PFSK-1 (cell line): ENCODE measurements around the gene SH3BGRL2.

ENCODE experiments used
- POLR2AphosphoS5 ChIP-seq: IDR thresholded peaks from 2 replicates; pipeline ENCODE4 v1.6.1; 2012; ENCODE audit warnings: low read depth, mild to moderate bottlenecking, control low read depth, low read length, moderate library complexity
- TF ChIP-seq, protein P1 (sequence below), 2 experiments: IDR thresholded peaks; 2 replicates each; pipeline versions ENCODE4 v1.6.1 to v1.8.0; 2011 to 2012; ENCODE audit warnings: low read depth in 2 of 2, low read length in 2 of 2, control low read depth in 1 of 2, inconsistent platforms in 1 of 2, mild to moderate bottlenecking in 1 of 2, moderate library complexity in 1 of 2; ENCODE audit not compliant: insufficient read depth in 1 of 2

DNA sequence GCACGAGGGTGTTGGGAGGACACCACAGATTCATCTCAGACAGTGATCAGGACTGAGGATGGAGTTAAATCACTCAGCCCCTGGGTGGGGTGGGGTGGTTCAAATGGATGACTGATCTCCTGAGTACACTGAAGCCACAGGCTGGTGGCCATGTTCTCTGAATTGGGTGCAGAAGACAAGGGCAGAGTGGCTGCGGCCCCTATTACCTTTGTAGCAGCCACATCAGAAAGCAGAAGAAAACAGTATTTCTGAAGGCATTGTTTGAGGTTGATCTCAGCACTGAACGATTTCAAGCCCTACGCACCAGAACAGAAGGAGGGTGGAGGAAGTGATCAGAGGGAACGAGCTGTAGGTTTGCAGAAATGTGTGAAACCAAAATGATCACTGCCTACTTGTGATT is 71.6 kb downstream of the SH3BGRL2 start:
- TF ChIP-seq, protein P1, sequence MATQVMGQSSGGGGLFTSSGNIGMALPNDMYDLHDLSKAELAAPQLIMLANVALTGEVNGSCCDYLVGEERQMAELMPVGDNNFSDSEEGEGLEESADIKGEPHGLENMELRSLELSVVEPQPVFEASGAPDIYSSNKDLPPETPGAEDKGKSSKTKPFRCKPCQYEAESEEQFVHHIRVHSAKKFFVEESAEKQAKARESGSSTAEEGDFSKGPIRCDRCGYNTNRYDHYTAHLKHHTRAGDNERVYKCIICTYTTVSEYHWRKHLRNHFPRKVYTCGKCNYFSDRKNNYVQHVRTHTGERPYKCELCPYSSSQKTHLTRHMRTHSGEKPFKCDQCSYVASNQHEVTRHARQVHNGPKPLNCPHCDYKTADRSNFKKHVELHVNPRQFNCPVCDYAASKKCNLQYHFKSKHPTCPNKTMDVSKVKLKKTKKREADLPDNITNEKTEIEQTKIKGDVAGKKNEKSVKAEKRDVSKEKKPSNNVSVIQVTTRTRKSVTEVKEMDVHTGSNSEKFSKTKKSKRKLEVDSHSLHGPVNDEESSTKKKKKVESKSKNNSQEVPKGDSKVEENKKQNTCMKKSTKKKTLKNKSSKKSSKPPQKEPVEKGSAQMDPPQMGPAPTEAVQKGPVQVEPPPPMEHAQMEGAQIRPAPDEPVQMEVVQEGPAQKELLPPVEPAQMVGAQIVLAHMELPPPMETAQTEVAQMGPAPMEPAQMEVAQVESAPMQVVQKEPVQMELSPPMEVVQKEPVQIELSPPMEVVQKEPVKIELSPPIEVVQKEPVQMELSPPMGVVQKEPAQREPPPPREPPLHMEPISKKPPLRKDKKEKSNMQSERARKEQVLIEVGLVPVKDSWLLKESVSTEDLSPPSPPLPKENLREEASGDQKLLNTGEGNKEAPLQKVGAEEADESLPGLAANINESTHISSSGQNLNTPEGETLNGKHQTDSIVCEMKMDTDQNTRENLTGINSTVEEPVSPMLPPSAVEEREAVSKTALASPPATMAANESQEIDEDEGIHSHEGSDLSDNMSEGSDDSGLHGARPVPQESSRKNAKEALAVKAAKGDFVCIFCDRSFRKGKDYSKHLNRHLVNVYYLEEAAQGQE (IDR thresholded peaks at IDR 0.05; ENCODE audit: insufficient read depth in 1 of 2, low read depth in 2 of 2, low read length in 2 of 2): no peak
- TF ChIP-seq POLR2AphosphoS5: no peak
